ENCODE measurements around the gene CIP2A. TPM values are rescaled to one million over a fixed set of nuclear protein-coding genes. Genes with fewer than 3 reads are reported as not detected.

The CIP2A gene
- total and polyA plus RNA-seq, 2 of the 8 experiments (the other 6 are each of a cell fraction or from before 2014, with no cell fraction given): 11.9 to 38.0 TPM

GRCh38 chr3:108512671-108513070 lies 76.6 kb downstream of the CIP2A start (continued):
- TF ChIP-seq SAP30 (IDR thresholded peaks at IDR 0.05; ENCODE audit: insufficient read depth, insufficient replicate concordance, low read length) (no peak), POU5F1 (IDR thresholded peaks at IDR 0.05; ENCODE audit: low read depth, low read length) (no peak), KDM5A (IDR thresholded peaks at IDR 0.05; ENCODE audit: low read length) (no peak)
